ENCODE data around the gene CRYBG2.

DNA sequence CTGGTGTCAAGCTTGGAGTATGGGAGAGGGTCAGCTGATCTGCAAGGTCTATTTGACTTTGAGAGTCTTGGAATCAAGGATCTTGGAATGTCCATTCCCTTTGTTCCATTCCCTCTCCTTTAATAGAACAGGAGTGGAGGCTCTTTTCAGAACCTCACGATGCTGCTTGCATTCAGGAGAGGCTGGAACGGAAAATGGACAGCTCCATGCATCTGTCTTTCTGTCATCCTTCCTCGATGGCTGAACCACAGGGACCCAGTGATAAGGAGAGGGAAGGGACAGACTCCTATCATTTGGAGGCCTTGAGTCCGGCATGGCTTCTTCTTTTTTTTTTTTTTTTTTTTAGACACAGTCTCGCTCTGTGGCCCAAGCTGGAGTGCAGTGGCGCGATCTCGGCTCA, 41.8 kb upstream of the CRYBG2 start:
- TF ChIP-seq, protein P1, sequence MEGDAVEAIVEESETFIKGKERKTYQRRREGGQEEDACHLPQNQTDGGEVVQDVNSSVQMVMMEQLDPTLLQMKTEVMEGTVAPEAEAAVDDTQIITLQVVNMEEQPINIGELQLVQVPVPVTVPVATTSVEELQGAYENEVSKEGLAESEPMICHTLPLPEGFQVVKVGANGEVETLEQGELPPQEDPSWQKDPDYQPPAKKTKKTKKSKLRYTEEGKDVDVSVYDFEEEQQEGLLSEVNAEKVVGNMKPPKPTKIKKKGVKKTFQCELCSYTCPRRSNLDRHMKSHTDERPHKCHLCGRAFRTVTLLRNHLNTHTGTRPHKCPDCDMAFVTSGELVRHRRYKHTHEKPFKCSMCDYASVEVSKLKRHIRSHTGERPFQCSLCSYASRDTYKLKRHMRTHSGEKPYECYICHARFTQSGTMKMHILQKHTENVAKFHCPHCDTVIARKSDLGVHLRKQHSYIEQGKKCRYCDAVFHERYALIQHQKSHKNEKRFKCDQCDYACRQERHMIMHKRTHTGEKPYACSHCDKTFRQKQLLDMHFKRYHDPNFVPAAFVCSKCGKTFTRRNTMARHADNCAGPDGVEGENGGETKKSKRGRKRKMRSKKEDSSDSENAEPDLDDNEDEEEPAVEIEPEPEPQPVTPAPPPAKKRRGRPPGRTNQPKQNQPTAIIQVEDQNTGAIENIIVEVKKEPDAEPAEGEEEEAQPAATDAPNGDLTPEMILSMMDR (IDR thresholded peaks at IDR 0.05), result no peak
- no peak for TF ChIP-seq POLR2A (IDR thresholded peaks at IDR 0.05)

All from Peyer's patch (tissue), 4 donors.